ENCODE data around the gene EPB41L4B. TPM values are rescaled to one million over a fixed set of nuclear protein-coding genes. Genes with fewer than 3 reads are reported as not detected.

The EPB41L4B gene
- total RNA-seq, 2 experiments from 2014 or later, result 0.34 TPM

DNA sequence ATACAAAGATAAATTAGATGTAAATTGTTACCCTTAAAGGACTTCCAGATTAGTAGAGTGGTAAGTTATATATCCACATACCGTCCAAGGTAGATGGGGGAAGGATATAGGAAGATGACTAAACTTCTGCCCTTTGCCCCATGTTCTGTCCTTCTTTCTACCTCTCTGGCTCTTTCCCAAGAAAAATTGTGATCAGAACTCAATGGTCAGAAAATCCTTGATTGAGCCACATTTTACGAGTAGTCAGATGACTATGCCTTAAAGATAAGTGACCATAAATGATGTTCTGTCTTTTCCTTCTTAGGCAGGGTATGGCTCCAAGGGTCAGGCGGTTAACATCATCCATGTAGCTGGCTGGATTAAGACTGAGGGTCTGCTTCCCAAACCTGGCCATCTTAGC is 158.2 kb downstream of the EPB41L4B start:
- POLR2A ChIA-PET, result no interaction called here
- no peak for ATAC-seq
- Mint-ChIP-seq H3K4me3 (no peak overlapping the region), H3K36me3 (ENCODE audit: low read depth) (peaks cover 3% of the 10 kb centered on the region), H3K27ac (no peak overlapping the region), H3K4me1 (ENCODE audit: low read depth) (peaks cover 4% of the 10 kb centered on the region), H3K9me3 (peaks cover 10% of the 10 kb centered on the region), H3K27me3 (peaks cover 34% of the 10 kb centered on the region)
- CTCF ChIA-PET, result no interaction called here
- TF ChIP-seq, protein P1, sequence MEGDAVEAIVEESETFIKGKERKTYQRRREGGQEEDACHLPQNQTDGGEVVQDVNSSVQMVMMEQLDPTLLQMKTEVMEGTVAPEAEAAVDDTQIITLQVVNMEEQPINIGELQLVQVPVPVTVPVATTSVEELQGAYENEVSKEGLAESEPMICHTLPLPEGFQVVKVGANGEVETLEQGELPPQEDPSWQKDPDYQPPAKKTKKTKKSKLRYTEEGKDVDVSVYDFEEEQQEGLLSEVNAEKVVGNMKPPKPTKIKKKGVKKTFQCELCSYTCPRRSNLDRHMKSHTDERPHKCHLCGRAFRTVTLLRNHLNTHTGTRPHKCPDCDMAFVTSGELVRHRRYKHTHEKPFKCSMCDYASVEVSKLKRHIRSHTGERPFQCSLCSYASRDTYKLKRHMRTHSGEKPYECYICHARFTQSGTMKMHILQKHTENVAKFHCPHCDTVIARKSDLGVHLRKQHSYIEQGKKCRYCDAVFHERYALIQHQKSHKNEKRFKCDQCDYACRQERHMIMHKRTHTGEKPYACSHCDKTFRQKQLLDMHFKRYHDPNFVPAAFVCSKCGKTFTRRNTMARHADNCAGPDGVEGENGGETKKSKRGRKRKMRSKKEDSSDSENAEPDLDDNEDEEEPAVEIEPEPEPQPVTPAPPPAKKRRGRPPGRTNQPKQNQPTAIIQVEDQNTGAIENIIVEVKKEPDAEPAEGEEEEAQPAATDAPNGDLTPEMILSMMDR (IDR thresholded peaks at IDR 0.05), result no peak
- intact Hi-C loops (cut with micrococcal nuclease), result no loop called here
- no peak for DNase-seq

DNA sequence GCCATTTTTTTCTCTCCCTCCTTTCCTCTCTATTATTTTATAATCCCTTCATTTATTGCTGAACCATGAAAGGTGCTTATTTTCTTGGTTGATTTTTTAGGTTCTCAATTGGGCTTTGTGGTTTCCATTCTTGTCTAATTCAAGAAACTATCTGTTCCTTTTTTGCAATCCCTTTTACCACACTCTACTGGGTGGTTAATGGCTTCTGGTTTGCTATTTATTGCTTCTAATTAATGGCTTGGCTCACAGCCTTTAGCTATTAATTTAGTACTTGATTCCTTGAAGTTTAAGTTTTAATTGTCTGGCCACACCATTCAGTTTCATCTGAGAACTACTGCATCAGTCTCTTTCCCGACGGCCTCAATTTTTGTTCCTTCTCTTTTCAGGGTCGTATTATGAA is 159.4 kb downstream of the EPB41L4B start:
- ATAC-seq, result no peak
- intact Hi-C loops (cut with micrococcal nuclease), result no loop called here
- Mint-ChIP-seq H3K9me3 (peaks cover 10% of the 10 kb centered on the region), H3K4me1 (ENCODE audit: low read depth) (no peaks in the 10 kb centered on the region), H3K27me3 (peaks cover 26% of the 10 kb centered on the region), H3K27ac (no peak overlapping the region), H3K36me3 (ENCODE audit: low read depth) (peaks cover 3% of the 10 kb centered on the region), H3K4me3 (no peak overlapping the region)
- DNase-seq, result no peak
- POLR2A ChIA-PET, result no interaction called here
- CTCF ChIA-PET, result no interaction called here
- TF ChIP-seq, protein P1 (IDR thresholded peaks at IDR 0.05), result no peak

DNA sequence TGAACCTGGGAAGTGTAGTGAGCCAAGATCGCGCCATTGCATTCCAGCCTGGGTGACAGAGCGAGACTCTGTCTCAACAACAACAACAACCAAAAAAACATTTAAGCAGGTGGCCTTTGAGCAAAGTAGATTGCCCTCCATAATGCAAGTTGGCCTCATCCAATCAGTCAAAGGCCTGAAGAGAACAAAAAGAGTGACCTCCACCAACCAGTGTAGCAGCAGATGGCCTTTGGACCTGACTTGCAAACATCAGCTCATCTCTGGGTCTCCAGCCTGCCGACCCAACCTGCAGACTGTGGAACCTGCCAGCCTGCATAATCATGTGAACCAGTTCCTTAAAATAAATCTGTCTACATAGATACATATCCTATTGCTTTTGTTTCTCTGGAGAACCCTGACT is 161.3 kb downstream of the EPB41L4B start:
- TF ChIP-seq, protein P1 (IDR thresholded peaks at IDR 0.05), result no peak
- intact Hi-C loops (cut with micrococcal nuclease), result no loop called here
- DNase-seq (no peak), ATAC-seq (no peak)
- peaks cover 7% of the 10 kb centered on the region for H3K27me3 Mint-ChIP-seq
- no peak overlapping the region for H3K4me3 Mint-ChIP-seq
- H3K27ac Mint-ChIP-seq, result no peak overlapping the region
- H3K9me3 Mint-ChIP-seq, result peaks cover 3% of the 10 kb centered on the region
- no peaks in the 10 kb centered on the region for H3K36me3 Mint-ChIP-seq (ENCODE audit: low read depth)
- ChIA-PET CTCF (interaction anchor here (1.6 kb wide), 1 partner anchor 13 kb away, joined by 5 read pairs; no protein-coding TSS in a partner anchor), POLR2A (no interaction called here)
- no peaks in the 10 kb centered on the region for H3K4me1 Mint-ChIP-seq (ENCODE audit: low read depth)

GRCh38 chr9:109158651-109159050 is 162.2 kb downstream of the EPB41L4B start:
- H3K4me1 Mint-ChIP-seq (ENCODE audit: low read depth), result no peaks in the 10 kb centered on the region
- ATAC-seq, result no peak
- TF ChIP-seq, protein P1 (IDR thresholded peaks at IDR 0.05), result no peak
- H3K36me3 Mint-ChIP-seq (ENCODE audit: low read depth), result no peaks in the 10 kb centered on the region
- POLR2A ChIA-PET, result interaction anchor here (0.7 kb wide), 1 partner anchor 34 kb away, joined by 3 read pairs; no protein-coding TSS in a partner anchor
- no peak overlapping the region for H3K4me3 Mint-ChIP-seq
- DNase-seq, result no peak
- intact Hi-C loops (cut with micrococcal nuclease), result no loop called here
- CTCF ChIA-PET, result interaction anchor here (1.2 to 1.6 kb wide), 2 partner anchors 12 to 15 kb away, joined by 3 to 5 read pairs; no protein-coding TSS in a partner anchor
- H3K9me3 Mint-ChIP-seq, result peaks cover 9% of the 10 kb centered on the region
- H3K27me3 Mint-ChIP-seq, result peaks cover 2% of the 10 kb centered on the region
- H3K27ac Mint-ChIP-seq, result no peak overlapping the region

DNA sequence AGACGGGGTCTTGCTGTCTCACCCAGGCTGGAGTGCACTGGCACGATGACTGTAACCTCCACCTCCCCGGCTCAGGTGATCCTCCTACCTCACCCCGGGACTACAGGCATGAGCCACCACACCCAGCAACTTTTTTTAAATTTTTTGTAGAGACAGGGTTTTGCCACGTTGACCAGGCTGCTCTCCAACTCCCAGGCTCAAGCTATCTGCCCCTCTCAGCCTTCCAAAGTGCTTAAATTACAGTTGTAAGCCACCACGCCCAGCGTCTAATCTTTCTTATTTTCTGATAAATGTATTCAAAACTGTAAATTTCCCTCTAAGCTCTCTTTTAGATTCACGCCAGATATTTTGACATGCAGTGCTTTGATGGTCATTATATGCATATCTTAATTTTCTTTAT is 164.2 kb downstream of the EPB41L4B start:
- ChIA-PET CTCF (no interaction called here), POLR2A (interaction anchor here (0.7 kb wide), 1 partner anchor 85 kb away, joined by 3 read pairs; no protein-coding TSS in a partner anchor)
- intact Hi-C loops (cut with micrococcal nuclease), result no loop called here
- Mint-ChIP-seq H3K4me3 (no peak overlapping the region), H3K36me3 (ENCODE audit: low read depth) (no peaks in the 10 kb centered on the region), H3K4me1 (ENCODE audit: low read depth) (no peaks in the 10 kb centered on the region), H3K27me3 (peaks cover 3% of the 10 kb centered on the region), H3K27ac (no peak overlapping the region), H3K9me3 (peaks cover 15% of the 10 kb centered on the region)
- DNase-seq (no peak), ATAC-seq (no peak)
- TF ChIP-seq, protein P1 (IDR thresholded peaks at IDR 0.05), result no peak
